HL-60 (cell line): ENCODE measurements around the gene RASGEF1B.

Experiments used
- DNase-seq, 2 experiments: peaks; one replicate each; pipeline ENCODE4 v3.0.0-alpha.2; 2010 to 2020; ENCODE audit warnings: low read depth in 1 of 2, low spot score in 1 of 2
- H3K27ac ChIP-seq: fragments of 250-450 bp; sonication (Bioruptor Pico); replicated peaks from 2 replicates; pipeline ENCODE4 v1.5.1; 2020; ENCODE audit warnings: mild to moderate bottlenecking, moderate library complexity
- H3K27me3 ChIP-seq: fragments of 250-450 bp; sonication (Bioruptor Pico); 2 replicates; pipeline ENCODE4 v1.5.1; 2021; ENCODE audit warnings: mild to moderate bottlenecking, moderate library complexity; ENCODE audit not compliant: insufficient read depth, poor library complexity, severe bottlenecking
- H3K4me3 ChIP-seq: replicated peaks from 2 replicates; pipeline ENCODE4 v1.5.1; 2011; ENCODE audit warnings: mild to moderate bottlenecking, control low read depth, low read length; ENCODE audit not compliant: insufficient read depth
- GABPA ChIP-seq: IDR thresholded peaks from 2 replicates; pipeline ENCODE4 v1.6.1; 2012; ENCODE audit warnings: low read depth
- POLR2AphosphoS5 ChIP-seq: IDR thresholded peaks from 2 replicates; pipeline ENCODE4 v1.6.1; 2012; ENCODE audit warnings: low read depth
- SPI1 ChIP-seq: IDR thresholded peaks from 2 replicates; pipeline ENCODE4 v1.6.1; 2012; ENCODE audit warnings: low read depth, mild to moderate bottlenecking, borderline replicate concordance
- TF ChIP-seq, protein P1 (sequence below): IDR thresholded peaks from one replicate; pipeline ENCODE4 v1.5.1; 2011; ENCODE audit warnings: low read length, control low read depth, inconsistent platforms; ENCODE audit not compliant: insufficient read depth
- TF ChIP-seq, protein P2 (sequence below): IDR thresholded peaks from 2 replicates; pipeline ENCODE4 v1.6.1; 2012; ENCODE audit warnings: low read depth; ENCODE audit not compliant: insufficient replicate concordance

The RASGEF1B gene

DNA sequence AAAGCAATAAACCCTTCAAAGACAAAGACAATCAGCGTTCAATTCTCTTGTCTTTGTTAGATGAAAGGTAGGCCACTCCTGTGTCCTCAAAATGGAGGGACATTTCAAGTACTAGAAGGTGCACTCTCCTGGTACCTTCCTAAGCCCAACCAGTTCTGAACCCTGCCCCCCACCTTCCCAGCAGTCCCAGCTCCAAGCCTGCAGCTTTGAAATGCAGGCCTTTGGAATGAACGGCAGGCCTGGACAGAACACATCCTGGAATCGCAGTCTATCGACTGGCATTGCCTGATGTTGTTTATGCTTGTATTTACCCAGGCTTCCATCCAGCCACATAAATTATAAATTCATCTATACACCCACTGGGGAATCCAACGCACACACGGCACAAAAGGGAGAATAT lies 47.4 kb downstream of the RASGEF1B start:
- no peak overlapping the region for H3K27ac ChIP-seq
- H3K4me3 ChIP-seq, result no peak overlapping the region
- no peak for TF ChIP-seq GABPA
- TF ChIP-seq, protein P1, sequence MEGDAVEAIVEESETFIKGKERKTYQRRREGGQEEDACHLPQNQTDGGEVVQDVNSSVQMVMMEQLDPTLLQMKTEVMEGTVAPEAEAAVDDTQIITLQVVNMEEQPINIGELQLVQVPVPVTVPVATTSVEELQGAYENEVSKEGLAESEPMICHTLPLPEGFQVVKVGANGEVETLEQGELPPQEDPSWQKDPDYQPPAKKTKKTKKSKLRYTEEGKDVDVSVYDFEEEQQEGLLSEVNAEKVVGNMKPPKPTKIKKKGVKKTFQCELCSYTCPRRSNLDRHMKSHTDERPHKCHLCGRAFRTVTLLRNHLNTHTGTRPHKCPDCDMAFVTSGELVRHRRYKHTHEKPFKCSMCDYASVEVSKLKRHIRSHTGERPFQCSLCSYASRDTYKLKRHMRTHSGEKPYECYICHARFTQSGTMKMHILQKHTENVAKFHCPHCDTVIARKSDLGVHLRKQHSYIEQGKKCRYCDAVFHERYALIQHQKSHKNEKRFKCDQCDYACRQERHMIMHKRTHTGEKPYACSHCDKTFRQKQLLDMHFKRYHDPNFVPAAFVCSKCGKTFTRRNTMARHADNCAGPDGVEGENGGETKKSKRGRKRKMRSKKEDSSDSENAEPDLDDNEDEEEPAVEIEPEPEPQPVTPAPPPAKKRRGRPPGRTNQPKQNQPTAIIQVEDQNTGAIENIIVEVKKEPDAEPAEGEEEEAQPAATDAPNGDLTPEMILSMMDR, result no peak
- no peak for TF ChIP-seq SPI1
- TF ChIP-seq, protein P2, sequence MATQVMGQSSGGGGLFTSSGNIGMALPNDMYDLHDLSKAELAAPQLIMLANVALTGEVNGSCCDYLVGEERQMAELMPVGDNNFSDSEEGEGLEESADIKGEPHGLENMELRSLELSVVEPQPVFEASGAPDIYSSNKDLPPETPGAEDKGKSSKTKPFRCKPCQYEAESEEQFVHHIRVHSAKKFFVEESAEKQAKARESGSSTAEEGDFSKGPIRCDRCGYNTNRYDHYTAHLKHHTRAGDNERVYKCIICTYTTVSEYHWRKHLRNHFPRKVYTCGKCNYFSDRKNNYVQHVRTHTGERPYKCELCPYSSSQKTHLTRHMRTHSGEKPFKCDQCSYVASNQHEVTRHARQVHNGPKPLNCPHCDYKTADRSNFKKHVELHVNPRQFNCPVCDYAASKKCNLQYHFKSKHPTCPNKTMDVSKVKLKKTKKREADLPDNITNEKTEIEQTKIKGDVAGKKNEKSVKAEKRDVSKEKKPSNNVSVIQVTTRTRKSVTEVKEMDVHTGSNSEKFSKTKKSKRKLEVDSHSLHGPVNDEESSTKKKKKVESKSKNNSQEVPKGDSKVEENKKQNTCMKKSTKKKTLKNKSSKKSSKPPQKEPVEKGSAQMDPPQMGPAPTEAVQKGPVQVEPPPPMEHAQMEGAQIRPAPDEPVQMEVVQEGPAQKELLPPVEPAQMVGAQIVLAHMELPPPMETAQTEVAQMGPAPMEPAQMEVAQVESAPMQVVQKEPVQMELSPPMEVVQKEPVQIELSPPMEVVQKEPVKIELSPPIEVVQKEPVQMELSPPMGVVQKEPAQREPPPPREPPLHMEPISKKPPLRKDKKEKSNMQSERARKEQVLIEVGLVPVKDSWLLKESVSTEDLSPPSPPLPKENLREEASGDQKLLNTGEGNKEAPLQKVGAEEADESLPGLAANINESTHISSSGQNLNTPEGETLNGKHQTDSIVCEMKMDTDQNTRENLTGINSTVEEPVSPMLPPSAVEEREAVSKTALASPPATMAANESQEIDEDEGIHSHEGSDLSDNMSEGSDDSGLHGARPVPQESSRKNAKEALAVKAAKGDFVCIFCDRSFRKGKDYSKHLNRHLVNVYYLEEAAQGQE, result no peak
- no peak for TF ChIP-seq POLR2AphosphoS5
- H3K27me3 ChIP-seq, result no peaks in the 10 kb centered on the region
- no peak for DNase-seq

DNA sequence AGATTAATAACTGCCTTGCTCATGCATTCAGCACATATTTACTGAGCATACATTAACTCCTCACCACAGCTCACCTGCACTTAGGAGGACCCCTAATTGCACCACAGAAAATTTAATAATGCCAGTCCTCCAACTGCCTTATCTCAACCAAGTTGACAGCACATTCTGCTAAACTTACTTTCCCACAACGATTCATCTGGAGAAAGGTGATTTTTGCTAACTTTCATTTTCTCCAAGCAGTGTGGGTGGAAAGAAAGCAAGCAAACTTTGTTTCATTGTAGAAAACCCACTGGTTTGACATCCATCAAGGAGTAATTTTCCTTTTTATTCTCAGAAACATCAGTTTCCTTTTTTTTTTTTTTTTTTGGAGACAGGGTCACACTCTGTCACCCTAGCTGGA lies 49.1 kb downstream of the RASGEF1B start:
- Histone ChIP-seq H3K4me3 (no peak overlapping the region), H3K27ac (no peak overlapping the region), H3K27me3 (no peaks in the 10 kb centered on the region)
- DNase-seq, result no peak
- no peak for TF ChIP-seq GABPA
- no peak for TF ChIP-seq SPI1
- no peak for TF ChIP-seq POLR2AphosphoS5
- TF ChIP-seq, protein P2, result no peak
- TF ChIP-seq, protein P1, result no peak

DNA sequence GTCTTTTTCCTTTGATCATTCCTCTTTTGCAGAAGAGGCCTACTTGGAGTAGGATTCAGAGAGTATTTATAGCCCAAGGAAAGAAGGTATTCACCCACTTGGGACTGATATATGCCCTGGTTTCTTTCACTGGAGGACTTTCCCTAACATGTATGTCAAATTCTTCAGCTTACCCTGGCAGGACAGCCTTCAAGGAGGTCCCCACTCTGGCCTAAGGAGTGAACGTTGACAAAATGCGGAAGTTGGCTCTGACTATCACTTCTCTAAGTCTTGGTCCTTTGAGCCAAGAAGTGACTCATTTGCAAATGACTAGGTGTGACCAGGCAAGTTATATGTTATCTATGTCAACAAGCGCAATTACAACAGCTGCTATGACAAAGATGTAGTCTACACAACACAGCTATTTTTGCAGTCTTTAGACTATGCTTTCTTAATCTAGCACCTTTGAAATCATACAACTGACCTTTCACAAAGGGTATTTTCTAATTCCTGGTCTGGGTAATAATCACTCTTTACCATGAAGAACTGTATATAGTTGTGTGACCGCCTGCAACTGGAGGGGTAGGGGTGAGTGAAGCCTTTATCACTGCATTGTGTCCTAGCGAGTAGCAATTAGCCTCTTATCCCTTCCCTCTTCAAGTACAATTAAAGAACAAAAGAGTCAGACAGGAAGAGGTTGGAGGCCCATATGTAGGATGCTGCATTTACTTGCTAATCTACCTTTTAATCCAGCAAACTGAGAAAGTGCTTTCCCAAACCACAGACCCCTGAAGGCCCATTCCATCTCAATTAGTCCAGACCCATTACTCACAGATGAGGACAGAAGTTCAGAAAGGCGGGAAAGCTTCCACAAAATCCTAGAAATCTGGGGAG lies 50.1 kb downstream of the RASGEF1B start:
- peak; percentile 29 to 77 for DNase-seq
- no peaks in the 10 kb centered on the region for H3K27me3 ChIP-seq
- no peak overlapping the region for H3K4me3 ChIP-seq
- H3K27ac ChIP-seq, result no peak overlapping the region
- TF ChIP-seq, protein P2, result no peak
- peak; percentile 82; the same call in 1 of the 2 replicates for TF ChIP-seq SPI1
- TF ChIP-seq GABPA, result no peak
- TF ChIP-seq POLR2AphosphoS5, result no peak
- TF ChIP-seq, protein P1, result no peak
